A204.1 (cell line): ENCODE results near the gene ENSA.
"Not testable (repeated sequence)": the region's sequence is repeated elsewhere in the genome, so short reads cannot be mapped to it uniquely, and the experiment has no call there.

ENCODE experiments used
- FAIRE-seq: peaks from 2 replicates; lab custom pipeline; 2012; peaks lifted over from hg19 to GRCh38; lab: Jason Lieb, UNC

Gene ENSA

GRCh38 chr1:150629115-150629928 is at the start of gene ENSA:
Gene ENSA, minus strand, starts transcription at chr1:150629612. Its CDS starts 142 bp downstream, at chr1:150629470.
- peak; percentile 95 for FAIRE-seq

GRCh38 chr1:150678988-150679387 is 49.6 kb upstream of the ENSA start:
- no peak for FAIRE-seq

- FAIRE-seq, result no peak
Observed at GRCh38 chr1:150674881-150675280, 45.5 kb upstream of the ENSA start.

- FAIRE-seq, result no peak
Observed at GRCh38 chr1:150663321-150663720, 33.9 kb upstream of the ENSA start.

DNA sequence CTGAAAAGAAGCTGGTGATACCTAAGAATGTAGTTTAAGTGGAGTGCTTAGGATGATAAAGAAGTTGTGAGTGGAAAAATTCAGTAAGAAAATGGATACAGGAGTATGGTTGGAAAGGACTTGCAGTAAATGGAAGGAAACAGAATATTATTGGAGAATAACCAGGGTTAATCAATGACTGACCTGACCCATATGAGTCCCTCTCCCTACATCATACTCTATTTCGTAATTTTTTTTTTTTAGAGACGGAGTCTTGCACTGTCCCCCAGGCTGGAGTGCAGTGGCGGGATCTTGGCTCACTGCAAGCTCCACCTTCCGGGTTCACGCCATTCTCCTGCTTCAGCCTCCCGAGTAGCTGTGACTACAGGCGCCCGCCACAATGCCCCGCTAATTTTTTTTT is 33.4 kb upstream of the ENSA start:
- FAIRE-seq, result no peak

DNA sequence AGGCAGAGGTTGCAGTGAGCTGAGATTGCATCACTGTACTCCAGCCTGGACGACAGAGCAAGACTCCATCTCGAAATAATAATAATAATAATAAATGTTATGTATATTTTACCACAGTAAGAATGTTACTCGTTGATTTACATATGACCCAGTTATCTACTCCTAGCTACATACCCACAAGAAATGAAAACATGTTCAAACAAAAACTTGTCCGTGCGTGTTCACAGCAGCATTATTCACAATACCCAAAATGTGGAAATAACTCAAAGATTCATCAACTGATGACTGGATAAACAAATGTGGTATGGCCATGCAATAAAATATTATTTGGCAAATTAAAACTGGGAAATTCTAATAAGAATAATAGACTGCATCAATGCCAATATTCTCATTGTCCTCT is 31.7 kb upstream of the ENSA start:
- no peak for FAIRE-seq

DNA sequence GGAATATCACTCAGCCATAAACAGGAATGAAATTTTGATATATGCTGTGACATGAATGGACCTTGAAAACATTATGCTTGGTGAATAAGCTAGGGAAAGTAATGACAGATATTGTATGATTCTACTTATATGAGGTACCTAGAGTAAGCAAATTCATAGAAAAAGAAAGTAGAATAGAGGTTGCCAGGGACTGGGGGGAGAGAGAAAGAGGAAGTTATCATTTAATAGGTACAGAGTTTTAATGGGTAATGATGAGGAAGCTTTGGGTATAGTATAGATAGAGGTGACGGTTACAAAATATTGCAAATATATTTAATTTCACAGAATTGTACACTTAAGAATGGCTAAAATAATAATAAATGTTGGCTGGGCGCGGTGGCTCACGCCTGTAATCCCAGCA is 31.2 kb upstream of the ENSA start:
- no peak for FAIRE-seq

DNA sequence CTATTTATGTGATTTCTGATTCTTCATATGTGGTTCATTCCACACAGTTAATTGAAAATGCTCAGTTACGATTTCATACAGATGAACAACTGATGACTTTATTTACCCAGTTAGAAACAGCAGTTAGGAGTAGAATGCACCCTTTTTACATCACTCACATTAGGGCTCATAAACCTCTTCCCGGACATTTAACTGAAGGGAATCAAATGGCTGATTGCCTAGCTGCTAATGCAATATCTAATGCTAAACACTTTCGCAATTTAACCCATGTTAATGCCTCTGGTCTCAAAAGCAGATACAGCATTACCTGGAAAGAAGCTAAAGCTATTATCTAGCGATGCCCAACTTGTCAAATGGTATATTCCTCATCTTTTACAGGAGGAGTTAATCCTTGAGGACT is 27.7 kb upstream of the ENSA start:
- FAIRE-seq, result not testable (repeated sequence)

GRCh38 chr1:150654635-150655034 is 25.2 kb upstream of the ENSA start:
- FAIRE-seq, result not testable (repeated sequence)

- FAIRE-seq, result no peak
Observed at GRCh38 chr1:150650193-150650592, 20.8 kb upstream of the ENSA start.

DNA sequence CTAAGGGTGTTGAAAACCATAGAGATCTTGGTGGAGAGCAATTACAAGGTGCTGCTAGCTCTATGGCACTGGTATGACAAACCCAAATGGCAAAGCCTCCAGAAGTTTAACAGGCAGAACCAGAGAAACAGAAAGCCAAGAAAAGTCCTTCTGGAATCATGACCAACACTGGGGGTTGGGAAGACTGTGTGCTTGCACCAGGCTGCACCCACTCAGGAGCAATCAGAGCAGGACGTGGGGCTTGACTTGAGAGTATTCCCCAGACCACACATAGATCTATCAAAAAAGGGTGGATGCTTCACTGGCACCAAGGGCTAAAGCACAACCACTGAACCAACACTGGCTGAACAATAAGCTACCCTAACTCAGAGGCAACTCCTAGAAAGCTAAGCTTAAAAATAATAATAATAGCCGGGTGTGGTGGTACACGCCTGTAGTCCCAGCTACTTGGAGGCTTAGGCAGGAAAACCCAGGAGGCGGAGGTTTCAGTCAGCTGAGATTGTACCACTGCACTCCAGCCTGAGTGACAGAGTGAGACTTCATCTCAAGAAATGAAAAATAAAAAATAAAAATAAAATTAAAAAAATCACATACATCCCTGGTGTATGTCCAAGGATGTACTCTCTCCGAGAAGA is 20.1 kb upstream of the ENSA start:
- no peak for FAIRE-seq

- no peak for FAIRE-seq
Observed at GRCh38 chr1:150642296-150642695, 12.9 kb upstream of the ENSA start.

DNA sequence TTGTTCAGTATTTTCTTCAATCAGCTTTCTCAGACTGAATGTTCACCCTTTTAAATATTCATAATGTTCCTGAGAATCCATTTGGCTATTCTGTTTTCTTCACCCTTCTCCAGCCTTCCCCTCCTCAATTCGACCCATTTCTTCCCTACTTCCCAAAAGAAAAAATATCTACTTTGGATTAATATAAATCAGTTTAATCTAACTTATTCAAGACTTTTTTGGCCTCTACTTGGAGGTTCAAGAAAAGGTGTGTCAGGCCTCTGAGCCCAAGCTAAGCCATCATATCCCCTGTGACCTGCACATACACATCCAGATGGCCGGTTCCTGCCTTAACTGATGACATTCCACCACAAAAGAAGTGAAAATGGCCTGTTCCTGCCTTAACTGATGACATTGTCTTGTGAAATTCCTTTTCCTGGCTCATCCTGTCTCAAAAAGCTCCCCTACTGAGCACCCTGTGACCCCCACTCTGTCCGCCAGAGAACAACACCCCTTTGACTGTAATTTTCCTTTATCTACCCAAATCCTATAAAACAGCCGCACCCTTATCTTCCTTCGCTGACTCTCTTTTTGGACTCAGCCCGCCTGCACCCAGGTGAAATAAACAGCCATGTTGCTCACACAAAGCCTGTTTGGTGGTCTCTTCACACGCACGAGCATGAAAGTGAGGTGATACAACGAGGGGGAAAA is 11.9 kb upstream of the ENSA start:
- FAIRE-seq, result not testable (repeated sequence)

- FAIRE-seq, result not testable (repeated sequence)
Observed at GRCh38 chr1:150638430-150638829, 9.0 kb upstream of the ENSA start.

GRCh38 chr1:150634839-150635622 is 5.6 kb upstream of the ENSA start:
- FAIRE-seq, result not testable (repeated sequence)

DNA sequence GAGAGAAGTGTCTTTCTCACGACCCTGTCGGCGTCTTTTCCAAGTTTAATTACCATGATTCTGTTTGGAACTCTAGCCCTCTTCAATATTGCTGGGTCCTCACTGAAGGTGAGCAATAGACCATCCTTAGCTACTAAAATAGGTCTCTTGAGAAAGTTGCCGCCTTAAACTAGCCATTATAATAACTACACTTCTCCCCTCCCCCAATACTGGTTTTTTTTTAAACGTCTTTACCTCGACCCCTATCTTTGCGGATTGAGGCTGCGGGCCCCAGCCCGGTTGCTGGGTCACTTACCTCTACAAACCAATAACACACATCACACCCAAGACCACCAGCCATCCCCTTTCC is 672 bp downstream of the ENSA start:
- FAIRE-seq, result no peak

DNA sequence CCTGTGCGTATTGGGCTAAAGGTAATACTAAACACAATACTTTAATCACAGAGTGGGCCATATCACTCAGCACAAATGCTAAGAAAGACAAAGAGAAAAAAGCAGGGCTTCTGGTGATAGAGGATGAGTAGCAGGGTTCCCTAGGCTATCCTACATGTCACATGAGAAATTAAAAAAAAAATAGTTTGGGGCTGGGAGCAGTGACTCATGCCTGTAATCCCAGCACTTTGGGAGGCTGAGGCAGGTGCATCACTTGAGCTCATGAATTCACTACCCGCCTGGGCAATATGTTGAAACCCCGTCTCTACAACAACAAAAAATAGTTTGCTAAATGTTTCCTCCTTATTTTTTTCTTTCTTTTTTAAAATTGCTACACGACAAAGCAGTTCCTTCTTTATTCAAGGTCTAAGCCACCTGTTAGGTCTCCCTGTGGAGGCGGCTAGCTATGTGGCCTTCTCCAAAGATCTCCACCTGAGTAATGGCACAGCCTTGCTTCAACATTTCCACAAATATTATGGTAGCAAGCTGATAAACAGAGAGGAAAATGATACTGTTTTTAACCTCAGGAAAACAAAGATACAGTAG is 1.5 kb downstream of the ENSA start:
- FAIRE-seq, result no peak

DNA sequence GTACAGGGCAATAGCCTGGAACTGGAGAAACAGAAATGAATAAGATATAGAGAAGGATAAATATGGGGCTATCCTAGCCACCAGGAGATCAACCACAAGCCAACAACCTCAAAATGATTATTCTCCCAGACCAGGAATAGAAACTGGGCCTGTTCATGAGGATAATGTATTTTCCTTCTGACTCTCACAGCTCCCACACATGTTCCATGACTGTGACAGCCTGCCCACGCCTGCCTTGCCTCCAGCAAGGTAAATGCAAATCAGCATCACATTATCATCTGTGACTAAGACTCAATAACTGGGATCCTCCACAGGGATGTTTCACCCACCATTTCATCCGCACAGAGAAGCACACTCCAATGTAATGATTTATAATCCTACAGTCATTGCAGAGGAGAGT is 3.3 kb downstream of the ENSA start:
- FAIRE-seq, result no peak

- FAIRE-seq, result not testable (repeated sequence)
Observed at GRCh38 chr1:150624546-150624945, 4.9 kb downstream of the ENSA start.

GRCh38 chr1:150624134-150624533 is 5.3 kb downstream of the ENSA start:
- FAIRE-seq, result not testable (repeated sequence)

- FAIRE-seq, result no peak
Observed at GRCh38 chr1:150622303-150622975, 7.0 kb downstream of the ENSA start.
